GM19351 (cell line): ENCODE results near the gene LPP.

Source experiments
- ATAC-seq: cut with Tn5 transposase; IDR thresholded peaks from one replicate; pipeline ENCODE4 v1.9.1; 2021; ENCODE audit warnings: mild to moderate bottlenecking, moderate library complexity; ENCODE audit not compliant: unreplicated experiment

The LPP gene

DNA sequence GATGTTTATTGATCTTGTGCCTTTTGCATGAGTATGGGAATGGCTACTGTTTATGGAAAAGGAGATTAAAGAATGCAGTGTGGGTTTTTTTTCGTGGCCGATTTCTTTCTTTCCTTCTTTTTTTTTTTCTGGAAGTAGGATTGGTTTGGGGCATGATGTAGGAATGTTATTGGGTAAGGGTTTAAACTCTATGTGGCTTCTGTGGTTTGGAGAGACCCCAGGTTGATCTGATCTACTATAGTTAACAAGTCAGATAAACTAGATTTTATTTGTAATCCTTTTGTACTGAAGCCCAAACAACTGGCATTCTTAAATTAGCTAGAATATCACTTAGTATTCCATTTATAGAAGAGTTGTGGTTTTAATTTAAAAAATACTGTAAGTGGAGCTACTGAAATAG, 304.8 kb downstream of the LPP start:
- ATAC-seq: no peak

DNA sequence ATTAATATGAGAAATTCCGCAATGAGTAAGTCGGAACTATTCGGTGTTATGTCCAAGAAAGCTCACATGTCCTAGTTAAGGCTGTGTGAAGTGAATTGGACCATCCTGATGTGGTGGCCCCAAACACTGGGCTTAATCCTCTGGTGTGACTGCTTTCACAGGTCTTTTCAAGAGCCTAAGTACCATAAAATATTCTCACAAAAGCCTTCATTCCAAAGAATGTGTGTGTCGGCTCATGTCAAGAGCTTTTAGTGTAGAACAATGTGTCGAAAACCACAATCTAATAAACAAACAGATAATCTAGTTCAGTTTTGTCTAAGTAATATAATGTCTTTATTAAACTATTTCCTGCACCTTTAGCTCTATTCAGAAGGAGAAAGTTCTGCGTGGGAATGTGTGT, 311.4 kb downstream of the LPP start:
- no peak for ATAC-seq

DNA sequence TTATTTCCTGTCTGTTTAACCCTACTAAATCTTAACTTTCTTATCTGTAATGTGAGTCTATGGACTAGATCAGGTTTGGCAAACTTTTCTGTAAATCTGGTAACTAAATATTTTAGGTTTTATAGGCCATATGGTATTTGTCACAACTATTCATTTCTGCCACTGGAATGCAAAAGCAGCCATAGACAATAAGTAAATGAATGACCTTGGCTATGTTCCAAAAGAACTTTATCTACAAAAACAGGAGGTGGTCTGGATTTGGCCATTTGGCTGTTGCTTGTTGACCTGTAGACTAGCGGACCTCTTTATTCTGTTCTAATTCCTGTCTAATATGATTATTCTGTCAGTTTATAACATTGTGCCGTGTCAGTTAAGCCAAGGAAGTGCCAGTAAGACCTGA, 314.2 kb downstream of the LPP start:
- no peak for ATAC-seq

DNA sequence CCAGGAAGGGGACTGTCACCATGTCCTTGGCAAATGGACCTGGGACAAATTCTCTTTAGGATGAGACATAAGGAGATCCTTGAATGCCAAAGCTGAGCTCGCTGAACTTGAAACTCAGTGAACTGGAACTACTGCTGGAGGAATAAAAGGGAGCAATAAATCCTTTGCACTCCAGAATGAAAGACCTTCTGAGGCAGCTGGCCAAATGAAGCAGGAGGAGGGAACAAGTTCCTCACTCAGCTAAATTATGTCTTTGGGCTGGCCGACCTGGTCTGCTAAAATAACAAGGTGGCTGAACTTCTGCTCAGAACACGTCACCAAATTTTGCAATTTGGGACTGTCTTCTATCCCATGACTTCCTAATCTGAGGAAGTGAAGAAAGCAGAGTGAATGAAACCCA, 314.7 kb downstream of the LPP start:
- no peak for ATAC-seq

DNA sequence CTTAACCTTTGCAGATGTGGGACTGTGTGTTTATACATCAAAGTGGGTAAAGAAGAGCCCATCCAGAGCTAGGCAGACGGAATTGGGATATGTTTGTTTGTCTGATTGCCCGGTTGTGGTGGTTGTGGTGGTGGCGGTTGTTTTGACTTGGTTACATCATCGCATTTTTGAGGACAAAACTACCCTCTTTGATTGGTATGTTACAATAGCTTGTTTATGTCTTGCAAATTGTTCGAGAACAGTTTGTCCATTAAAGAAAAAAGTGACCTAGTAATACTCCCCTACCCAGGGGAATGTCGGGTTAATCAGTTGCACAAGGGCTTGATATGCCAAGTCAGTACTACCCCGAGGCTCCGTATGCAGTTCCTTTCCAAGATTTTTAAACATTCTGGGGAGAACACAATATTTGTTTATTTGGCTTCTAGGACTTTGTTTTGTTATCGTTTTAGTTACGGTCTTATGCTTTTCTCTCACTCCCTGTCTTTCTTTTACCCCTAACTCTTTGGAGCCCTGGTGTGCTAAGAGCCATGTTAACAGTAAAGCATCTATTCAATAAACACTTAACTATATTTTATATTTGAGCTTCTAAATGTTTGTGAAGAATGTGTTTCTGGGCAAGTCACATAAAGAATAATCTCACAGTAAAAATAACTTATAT, 315.4 kb downstream of the LPP start:
- ATAC-seq: no peak

DNA sequence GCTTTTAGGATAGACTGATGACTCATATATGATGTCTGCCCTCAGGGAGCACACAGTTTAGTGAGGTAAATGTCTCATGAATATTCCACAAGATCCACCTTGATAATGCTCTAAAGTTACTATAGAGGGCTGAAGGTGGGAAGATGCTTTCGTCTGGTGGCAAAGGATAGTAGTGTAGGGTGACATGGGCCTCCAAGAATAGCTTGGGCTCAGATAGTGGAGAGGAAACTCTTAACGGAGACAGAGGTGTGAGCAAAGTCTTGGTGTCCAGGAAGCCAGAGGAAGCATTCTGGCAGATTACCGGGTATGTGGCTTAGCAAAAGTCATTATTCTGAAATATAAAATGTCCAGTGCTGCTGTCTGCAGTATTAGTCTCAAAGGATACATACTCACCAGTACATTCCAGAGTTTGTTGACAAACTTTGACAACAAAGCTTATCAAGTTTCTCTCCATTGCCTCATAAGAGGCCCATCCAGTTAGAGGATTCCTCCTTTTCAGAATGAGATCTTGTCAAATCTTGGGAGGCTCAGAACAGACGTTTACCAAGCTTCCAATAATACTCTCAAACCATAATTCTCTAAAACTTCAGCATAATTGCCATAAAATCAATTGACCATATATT, 316.7 kb downstream of the LPP start:
- no peak for ATAC-seq

DNA sequence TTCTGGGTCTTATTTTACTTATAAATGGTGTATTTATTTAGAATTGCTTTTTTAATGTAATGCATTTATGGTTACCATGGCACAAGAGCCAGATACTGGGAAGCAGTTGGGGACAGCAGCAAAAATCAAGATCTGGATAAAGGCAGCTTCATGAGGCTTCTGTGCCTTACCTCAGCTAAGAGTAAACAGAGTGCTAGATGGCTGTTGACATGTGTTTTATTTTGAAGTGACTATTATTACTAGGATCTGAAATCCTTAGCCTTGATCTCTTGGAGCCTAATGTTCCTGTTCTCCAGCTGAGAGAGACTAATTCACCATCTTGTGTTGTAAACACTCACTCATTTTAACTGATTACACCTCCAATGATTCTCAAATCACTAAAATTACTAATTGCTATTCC, 317.8 kb downstream of the LPP start:
- ATAC-seq: no peak

DNA sequence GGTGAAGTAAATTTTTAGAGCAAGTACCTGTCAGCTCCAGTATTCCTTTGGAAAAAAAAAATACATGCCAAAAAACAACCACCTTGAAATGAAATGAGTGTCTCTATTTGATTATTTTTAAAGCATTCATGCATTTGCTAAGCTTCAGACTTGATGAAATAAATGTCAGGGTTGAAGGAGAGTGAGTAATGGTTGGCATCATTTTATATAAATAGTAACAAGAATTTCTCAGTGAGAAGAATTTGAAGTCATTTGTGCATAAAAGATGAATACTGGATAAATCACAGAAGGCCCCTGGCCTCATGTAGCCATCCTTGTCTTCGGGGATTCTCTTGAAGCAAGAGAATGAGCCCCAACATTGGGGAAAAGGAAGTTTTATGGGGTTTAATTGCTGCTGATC, 318.4 kb downstream of the LPP start:
- no peak for ATAC-seq

DNA sequence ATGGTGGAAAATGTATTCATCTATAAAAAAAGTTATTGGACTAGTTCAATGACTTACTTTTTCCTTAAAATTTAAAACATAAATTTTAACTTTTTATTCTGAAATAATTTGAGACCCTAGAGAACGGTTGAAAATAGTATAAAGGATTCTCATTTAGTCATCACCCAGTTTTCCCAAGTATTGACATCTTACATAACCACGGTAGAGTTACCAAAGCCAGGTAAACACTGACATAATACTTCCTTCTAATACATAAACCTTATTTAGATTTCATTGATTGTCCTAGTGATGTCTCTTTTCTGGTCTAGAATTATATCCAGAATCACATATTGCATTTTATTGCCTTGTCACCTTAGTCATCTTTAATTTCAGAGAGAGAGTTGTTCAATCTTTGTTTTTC, 319.1 kb downstream of the LPP start:
- ATAC-seq: no peak

DNA sequence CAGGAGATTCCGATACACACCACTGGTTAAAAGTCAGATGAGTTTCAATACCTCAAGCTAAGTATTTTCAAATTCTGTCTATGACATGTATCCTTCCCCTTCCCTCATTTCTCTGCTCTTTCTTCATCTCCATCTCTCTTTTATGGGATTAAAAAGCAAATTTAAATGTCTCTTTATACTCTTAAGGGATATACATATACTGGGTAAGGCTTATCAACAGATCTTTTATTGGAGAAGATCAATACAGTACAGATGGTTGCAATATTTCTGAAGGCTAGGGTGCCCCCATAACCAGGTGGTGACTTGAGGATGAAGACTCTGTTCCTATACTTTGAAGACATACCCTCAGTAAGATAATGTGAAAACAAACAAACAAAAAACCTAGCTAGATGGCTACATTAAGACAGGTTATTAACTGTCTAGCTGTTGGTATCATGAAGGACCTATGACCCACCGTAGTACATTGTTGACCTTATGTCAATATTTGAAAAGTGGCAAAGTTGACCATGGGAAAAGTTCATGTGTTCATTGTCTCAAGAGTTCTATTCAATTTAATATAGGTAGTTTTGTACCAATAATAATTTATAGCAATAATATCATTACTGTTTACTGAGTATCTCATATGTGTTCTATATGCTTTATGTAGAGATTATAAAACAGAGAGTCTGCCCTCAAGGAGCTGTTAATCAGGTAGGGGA, 319.8 kb downstream of the LPP start:
- no peak for ATAC-seq

DNA sequence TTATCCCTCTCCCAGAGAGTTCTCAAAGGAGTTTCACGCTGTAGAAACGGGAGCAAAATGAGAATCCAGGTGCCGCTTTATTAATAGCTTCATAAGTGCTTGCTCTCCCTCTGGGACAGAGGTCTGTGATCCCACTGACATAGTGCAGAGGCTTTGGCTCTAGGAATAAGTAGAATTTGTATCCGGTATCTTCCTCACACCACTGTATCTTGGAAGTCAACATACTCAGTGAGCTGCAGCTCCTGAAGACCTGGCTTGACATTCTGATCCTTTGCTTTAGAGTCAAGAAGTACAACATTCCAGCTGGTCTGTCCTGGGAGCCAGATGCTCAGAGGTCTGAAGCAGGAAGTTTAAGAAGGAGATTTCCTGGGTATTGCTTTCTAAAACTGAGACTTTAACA, 323.0 kb downstream of the LPP start:
- no peak for ATAC-seq

DNA sequence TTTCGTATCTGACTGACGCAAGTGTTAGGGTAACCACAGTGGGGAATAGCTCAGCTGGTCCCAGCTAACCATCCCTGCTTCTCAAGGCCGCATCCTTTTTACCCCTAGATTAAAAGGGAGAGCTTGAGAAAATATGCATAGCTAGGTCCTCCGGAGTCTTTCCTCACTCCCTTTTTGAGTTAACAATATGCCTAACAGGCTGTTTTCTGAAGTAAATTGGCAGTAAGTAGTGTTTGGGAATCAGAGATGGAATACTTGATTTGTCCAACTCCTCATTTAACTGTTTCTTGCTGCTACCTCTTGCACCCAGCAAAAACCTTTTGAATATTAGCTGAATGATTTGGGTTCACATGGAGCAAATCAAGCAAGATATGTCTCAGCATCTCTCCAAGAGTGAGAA, 326.1 kb downstream of the LPP start:
- ATAC-seq: no peak

DNA sequence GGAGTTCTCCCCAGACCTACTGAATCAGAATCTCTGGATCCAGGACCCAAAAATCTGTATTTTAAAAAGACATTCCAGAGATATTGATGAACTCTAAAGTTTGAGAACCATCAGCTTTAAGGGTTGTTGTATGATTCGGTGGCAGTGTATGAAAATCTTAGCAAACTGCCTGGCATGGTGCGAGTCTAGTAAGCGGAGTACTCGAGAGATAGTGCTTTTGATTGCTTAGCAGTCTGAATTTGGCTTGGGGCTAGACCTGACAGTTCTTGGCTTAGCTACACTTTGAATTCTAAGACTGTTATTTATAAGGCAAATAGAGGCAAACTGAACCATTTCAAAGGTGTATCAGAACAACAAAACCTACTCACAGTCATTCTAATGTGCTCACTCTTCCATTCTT, 329.0 kb downstream of the LPP start:
- ATAC-seq: no peak

DNA sequence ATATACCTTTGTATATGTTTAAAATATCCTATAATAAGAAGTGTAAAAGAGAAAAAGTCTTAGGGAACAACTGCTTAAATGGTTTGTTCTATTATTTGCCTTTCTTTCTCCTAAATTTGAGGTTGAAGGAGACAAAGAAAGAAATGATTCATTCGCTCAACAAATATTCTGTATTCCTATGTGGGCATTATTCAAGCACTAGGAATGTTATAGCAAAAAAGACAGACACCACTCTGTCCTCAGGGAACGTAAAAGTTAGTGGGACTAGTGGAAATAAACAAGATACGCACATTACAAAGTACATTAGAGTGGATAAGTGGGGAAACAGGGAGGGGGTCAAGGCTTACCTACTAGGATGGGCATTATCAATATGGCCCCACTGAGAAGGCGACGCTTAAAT, 332.2 kb downstream of the LPP start:
- ATAC-seq: no peak

DNA sequence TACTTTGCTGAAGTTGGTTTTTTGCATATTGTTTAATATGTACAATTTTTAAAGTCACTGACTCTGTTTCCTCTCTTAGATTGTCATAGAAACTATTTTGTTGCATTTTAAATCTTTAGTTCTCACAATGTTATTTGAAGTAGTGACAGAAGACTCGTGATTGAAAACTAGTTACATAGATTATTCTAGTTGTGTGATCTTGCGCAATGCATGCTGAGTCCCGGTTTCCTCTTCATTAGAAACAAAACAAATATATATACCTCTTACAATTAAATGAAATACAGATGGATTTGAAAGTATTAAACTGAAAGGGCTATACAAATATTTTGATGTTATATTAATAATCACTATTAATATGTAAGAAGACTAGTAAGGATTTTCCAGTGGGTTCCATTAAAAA, 333.0 kb downstream of the LPP start:
- ATAC-seq: no peak

DNA sequence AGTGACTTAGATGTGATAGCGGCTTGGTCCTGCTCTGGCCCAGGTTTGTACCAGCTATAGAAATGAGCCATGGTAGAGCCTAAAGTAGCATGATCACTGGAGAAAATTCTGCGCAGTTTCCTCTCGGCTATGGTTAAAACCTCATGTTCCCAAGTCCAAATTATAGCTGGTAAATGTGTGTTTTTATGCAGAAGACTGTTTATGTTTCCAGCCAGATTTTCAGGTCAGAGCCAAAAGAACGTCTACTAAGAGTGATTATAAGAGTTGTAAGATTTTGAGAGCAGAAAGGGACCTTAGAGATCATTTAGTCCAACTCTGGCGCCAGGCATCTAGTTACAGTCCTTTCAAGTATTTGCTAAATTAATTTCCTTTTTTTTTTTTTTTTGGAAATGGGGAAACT, 333.7 kb downstream of the LPP start:
- no peak for ATAC-seq

DNA sequence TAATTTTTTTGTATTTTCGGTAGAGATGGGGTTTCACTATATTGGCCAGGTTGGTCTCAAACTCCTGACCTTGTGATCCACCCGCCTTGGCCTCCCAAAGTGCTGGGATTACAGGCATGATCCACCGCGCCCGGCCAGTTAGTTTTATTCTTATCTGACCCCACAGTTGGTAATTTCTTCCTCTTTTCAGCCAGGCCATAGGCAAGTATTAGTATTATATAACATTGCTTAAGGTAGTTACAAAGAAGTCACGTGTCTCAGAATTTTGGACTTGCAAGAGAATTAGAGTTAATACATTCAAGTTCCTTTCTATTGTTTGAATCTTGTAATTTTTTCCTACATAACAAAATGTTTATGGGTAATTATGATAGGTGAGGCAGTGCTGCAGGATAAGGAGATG, 334.8 kb downstream of the LPP start:
- ATAC-seq: no peak

DNA sequence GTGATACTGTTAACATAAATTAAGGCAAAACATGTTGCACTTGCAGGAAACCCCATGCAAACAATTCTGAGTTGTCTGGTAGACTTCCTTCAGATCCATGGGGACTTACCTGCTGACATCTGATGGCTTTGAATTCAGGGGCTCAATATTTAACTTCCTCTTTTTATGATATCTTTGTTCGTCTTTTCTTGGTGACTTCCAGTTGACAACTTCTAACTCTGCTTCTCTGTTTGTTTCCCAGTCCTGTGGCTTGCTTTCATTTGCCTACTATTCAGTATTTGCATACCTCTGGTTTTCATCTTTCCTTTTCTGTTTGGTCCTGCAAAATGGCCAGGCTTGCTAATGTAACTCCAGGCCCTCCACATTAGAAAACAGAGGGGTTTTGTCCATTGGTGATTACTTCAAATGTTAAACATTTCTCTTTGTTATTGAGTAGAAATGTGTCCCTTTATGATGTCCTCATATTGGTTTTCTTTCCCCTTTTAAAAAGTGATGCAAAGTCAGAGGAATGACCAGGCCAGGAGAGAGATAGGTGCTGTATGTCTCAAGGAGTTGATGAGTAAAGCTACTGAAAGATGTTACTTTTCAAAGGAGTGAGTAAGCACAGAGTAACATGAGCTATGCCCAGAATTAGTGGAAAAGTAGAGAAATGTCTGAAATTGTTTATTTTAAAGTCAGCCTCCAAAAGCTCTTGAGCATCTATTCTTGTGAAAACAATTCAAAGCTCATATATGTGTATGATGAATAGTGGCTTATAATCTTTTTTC, 335.9 kb downstream of the LPP start:
- ATAC-seq: peak; percentile 62

DNA sequence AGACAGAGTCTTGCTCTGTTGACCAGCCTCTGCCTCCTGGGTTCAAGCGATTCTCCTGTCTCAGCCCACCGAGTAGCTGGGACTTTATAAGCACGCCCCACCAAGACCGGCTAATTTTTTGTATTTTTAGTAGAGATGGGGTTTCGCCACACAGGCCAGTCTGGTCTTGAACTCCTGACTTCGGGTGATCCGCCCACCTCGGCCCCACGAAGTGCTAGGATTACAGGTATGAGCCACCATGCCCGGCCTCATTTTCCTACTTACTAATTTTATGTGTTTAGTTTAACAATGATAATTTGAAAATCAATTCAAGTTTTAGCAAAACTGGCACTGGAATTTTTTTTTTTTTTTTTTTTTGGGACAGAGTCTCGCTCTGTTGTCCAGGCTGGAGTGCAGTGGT, 336.5 kb downstream of the LPP start:
- no peak for ATAC-seq

DNA sequence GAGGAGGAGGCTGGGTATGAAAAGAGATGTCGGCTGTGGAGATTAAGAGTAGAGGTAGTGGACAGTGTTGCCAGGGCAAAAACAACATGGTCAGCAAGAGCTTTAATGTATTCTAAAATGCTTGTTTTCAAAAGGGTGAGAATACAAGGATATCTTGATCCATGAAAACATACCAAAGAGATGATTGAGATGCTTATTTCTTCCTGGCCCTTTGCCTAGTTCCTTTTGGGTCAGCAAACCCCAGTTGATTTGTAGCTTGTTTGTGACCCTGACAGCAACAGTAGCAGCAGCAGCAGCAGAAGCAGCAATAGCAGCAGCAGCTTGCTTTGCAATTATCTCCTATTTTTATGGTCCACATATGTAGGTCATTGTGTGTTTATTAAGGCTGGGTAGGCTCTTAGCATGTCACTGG, 337.3 kb downstream of the LPP start:
- ATAC-seq: no peak

DNA sequence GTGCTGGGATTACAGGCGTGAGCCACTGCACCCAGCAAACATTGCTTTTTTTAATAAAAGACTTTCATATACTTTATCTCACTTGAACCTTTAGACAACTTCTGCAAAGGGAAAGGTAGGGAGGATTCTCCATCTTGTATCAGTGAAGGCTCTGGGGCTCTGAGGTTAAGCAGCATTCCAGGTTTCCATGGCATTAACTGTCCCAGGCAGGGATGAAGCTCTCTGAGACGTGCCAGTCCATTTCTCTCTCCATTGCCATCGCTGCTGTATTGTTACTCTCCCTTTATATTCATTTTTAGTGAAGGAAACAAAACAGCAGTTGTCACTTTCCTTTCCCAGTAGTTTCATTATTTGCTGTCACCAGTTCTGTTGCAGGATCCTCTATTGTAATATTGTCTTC, 342.4 kb downstream of the LPP start:
- ATAC-seq: no peak

DNA sequence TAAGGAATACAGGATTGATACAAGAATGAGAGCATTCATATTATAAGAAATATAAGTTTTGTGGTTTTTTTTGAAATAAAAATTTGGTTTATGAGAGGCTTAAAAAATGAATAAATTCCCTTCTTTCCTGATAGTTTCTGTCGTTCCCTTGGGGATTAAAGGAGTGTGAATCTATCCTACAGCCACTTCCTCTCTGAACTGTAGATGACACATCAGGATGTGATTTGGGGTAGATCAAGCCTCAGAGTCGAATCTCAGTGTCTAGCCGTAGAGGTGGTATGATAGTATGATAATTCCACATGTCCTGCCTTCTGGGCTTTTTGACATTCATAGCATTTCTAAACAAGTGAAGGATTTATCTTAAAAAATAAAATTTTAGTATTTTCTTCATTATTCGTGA, 343.1 kb downstream of the LPP start:
- no peak for ATAC-seq
